ENCODE measurements around the gene MACROD1. TPM values are rescaled to one million over a fixed set of nuclear protein-coding genes. Genes with fewer than 3 reads are reported as not detected.

MACROD1 gene
- total and polyA plus RNA-seq, 2 of the 13 experiments (the other 11 are each of a cell fraction or from before 2014, with no cell fraction given): 23.1 to 34.5 TPM

DNA sequence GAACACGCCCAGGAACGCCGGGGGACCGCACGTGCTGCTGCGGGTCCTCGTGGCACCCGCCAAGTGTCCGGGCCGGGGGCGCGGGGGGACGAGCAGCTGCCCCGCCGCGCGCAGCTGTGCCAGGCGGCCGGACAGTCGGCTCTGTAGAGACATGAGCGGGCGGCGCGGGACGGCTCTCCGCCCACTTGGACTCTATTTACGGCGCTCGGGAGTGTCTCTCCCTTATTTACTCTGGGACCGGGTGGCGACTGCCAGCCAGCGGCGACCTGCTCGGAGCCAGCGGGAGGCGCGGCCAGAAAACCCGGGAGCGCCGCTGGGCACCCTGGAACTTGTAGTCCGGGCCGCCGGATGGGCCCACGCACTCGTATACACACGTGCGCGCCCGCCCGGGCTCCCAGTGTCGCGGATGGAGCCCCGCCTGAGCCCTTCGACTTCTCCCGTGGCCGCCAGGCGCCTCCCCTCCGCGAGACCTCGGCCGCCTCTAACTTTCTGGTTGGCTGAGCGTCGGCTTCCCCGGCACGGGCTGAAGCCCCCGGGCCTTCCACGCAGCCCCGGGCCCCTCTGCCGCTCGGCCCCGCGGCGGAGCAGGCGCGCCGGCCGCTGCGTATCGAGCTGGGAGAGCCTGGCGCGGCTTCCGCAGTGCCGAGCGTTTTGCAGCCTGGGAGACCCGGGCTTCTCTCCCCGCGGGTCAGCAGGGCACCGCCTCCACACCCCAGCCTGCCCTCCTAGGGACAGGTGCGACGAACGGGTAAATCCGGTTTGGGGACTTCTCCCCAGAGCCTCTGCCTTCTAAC lies at the start of gene MACROD1 (continued):
- peak; percentile 17; the same call in 1 of the 2 replicates for TF ChIP-seq NR0B2 (CRISPR knock-in tag; IDR thresholded peaks at IDR 0.05)
- no peak for TF ChIP-seq ZNF589 (CRISPR knock-in tag; conservative IDR thresholded peaks at IDR 0.05)
- TF ChIP-seq HOXA9 (CRISPR knock-in tag; IDR thresholded peaks at IDR 0.05; ENCODE audit: borderline replicate concordance): no peak
- TF ChIP-seq RXRB (CRISPR knock-in tag; IDR thresholded peaks at IDR 0.05; ENCODE audit: borderline replicate concordance): no peak
- TF ChIP-seq, protein P1, sequence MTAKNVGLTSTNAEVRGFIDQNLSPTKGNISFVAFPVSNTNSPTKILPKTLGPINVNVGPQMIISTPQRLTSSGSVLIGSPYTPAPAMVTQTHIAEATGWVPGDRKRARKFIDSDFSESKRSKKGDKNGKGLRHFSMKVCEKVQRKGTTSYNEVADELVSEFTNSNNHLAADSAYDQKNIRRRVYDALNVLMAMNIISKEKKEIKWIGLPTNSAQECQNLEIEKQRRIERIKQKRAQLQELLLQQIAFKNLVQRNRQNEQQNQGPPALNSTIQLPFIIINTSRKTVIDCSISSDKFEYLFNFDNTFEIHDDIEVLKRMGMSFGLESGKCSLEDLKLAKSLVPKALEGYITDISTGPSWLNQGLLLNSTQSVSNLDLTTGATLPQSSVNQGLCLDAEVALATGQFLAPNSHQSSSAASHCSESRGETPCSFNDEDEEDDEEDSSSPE (CRISPR knock-in tag; IDR thresholded peaks at IDR 0.05): peak; percentile 78
- TF ChIP-seq ZNF292 (CRISPR knock-in tag; IDR thresholded peaks at IDR 0.05; ENCODE audit: borderline replicate concordance, low read depth): no peak
- no peak; the same call in 1 of the 2 replicates for TF ChIP-seq ZNF547 (CRISPR knock-in tag; IDR thresholded peaks at IDR 0.05)
- TF ChIP-seq ZNF142 (CRISPR knock-in tag; IDR thresholded peaks at IDR 0.05): peak; percentile 91
- TF ChIP-seq AKAP8 (CRISPR knock-in tag; IDR thresholded peaks at IDR 0.05): peak; percentile 22; the same call in 1 of the 2 replicates
- peak; percentile 25; the same call in 1 of the 2 replicates for TF ChIP-seq MEIS2 (CRISPR knock-in tag; IDR thresholded peaks at IDR 0.05)
- peak; percentile 59; the same call in 1 of the 2 replicates for TF ChIP-seq ZNF335 (CRISPR knock-in tag; IDR thresholded peaks at IDR 0.05)
- no peak for TF ChIP-seq YY1 (IDR thresholded peaks at IDR 0.05; ENCODE audit: insufficient read depth, insufficient replicate concordance, low read depth, low read length)
- TF ChIP-seq, protein P2, sequence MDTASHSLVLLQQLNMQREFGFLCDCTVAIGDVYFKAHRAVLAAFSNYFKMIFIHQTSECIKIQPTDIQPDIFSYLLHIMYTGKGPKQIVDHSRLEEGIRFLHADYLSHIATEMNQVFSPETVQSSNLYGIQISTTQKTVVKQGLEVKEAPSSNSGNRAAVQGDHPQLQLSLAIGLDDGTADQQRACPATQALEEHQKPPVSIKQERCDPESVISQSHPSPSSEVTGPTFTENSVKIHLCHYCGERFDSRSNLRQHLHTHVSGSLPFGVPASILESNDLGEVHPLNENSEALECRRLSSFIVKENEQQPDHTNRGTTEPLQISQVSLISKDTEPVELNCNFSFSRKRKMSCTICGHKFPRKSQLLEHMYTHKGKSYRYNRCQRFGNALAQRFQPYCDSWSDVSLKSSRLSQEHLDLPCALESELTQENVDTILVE (CRISPR knock-in tag; IDR thresholded peaks at IDR 0.05): peak; percentile 85
- peak; percentile 57; the same call in 1 of the 2 replicates for TF ChIP-seq ZNF709 (CRISPR knock-in tag; IDR thresholded peaks at IDR 0.05)
- no peak for TF ChIP-seq NPAS2 (CRISPR knock-in tag; IDR thresholded peaks at IDR 0.05; ENCODE audit: borderline replicate concordance)

Measured in HepG2 (cell line).